RWPE2 (cell line): ENCODE data around the gene DDX25.

ENCODE experiments used
- ATAC-seq: fragments of 200-7000 bp; cut with Tn5 transposase; 3 replicates; pipeline ENCODE4 v1.9.1; 2021; ENCODE audit warnings: low read depth
- DNase-seq: peaks from one replicate; pipeline ENCODE4 v3.0.0-alpha.2; 2020; ENCODE audit warnings: low spot score
- H3K27ac ChIP-seq: fragments of 450-650 bp; 2 replicates; pipeline ENCODE4 v1.5.1; 2017; ENCODE audit warnings: mild to moderate bottlenecking; ENCODE audit not compliant: poor library complexity, severe bottlenecking
- H3K27me3 ChIP-seq: fragments of 250-450 bp; sonication (Bioruptor Pico); 2 replicates; pipeline ENCODE4 v1.5.1; 2021; ENCODE audit warnings: mild to moderate bottlenecking, moderate library complexity; ENCODE audit not compliant: insufficient read depth, poor library complexity, severe bottlenecking
- H3K36me3 ChIP-seq: fragments of 250-450 bp; sonication (Bioruptor Pico); 2 replicates; pipeline ENCODE4 v1.5.1; 2020; ENCODE audit warnings: low read depth, mild to moderate bottlenecking, moderate library complexity
- H3K4me1 ChIP-seq: fragments of 250-450 bp; sonication (Bioruptor Pico); 2 replicates; pipeline ENCODE4 v1.5.1; 2021; ENCODE audit warnings: mild to moderate bottlenecking, moderate library complexity; ENCODE audit not compliant: insufficient read depth, poor library complexity, severe bottlenecking
- H3K4me3 ChIP-seq: fragments of 250-450 bp; sonication (Bioruptor Pico); 2 replicates; pipeline ENCODE4 v1.5.1; 2021; ENCODE audit warnings: mild to moderate bottlenecking, moderate library complexity; ENCODE audit not compliant: severe bottlenecking
- H3K9me3 ChIP-seq: fragments of 250-450 bp; sonication (Bioruptor Pico); 2 replicates; pipeline ENCODE4 v1.5.1; 2021; ENCODE audit warnings: mild to moderate bottlenecking, moderate library complexity; ENCODE audit not compliant: severe bottlenecking
- TF ChIP-seq, protein P1 (sequence below): fragments of 450-650 bp; IDR thresholded peaks from one replicate; pipeline ENCODE4 v1.5.1; 2017; ENCODE audit warnings: mild to moderate bottlenecking, moderate library complexity; ENCODE audit not compliant: poor library complexity, severe bottlenecking

Gene DDX25

DNA sequence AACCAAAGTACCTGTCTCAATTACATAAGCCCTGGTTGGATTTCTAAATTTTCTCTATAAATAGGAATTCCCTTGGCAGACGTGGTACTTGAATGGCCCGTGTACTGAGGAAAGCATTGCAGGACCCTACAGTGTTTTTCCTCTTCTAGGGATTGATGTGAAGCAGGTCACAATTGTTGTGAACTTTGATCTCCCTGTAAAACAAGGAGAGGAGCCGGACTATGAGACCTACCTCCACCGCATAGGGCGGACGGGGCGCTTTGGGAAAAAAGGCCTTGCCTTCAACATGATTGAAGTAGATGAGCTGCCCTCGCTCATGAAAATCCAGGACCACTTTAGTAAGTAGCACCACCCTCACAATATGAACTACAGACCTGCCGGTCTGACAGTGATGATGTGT, 16.7 kb downstream of the DDX25 start:
- H3K36me3 ChIP-seq = no peaks in the 10 kb centered on the region
- H3K27ac ChIP-seq = no peak overlapping the region
- no peak overlapping the region for H3K4me3 ChIP-seq
- TF ChIP-seq, protein P1, sequence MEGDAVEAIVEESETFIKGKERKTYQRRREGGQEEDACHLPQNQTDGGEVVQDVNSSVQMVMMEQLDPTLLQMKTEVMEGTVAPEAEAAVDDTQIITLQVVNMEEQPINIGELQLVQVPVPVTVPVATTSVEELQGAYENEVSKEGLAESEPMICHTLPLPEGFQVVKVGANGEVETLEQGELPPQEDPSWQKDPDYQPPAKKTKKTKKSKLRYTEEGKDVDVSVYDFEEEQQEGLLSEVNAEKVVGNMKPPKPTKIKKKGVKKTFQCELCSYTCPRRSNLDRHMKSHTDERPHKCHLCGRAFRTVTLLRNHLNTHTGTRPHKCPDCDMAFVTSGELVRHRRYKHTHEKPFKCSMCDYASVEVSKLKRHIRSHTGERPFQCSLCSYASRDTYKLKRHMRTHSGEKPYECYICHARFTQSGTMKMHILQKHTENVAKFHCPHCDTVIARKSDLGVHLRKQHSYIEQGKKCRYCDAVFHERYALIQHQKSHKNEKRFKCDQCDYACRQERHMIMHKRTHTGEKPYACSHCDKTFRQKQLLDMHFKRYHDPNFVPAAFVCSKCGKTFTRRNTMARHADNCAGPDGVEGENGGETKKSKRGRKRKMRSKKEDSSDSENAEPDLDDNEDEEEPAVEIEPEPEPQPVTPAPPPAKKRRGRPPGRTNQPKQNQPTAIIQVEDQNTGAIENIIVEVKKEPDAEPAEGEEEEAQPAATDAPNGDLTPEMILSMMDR = no peak
- ATAC-seq (no peak), DNase-seq (no peak)
- no peaks in the 10 kb centered on the region for H3K9me3 ChIP-seq
- no peaks in the 10 kb centered on the region for H3K27me3 ChIP-seq
- peaks cover 2% of the 10 kb centered on the region for H3K4me1 ChIP-seq

DNA sequence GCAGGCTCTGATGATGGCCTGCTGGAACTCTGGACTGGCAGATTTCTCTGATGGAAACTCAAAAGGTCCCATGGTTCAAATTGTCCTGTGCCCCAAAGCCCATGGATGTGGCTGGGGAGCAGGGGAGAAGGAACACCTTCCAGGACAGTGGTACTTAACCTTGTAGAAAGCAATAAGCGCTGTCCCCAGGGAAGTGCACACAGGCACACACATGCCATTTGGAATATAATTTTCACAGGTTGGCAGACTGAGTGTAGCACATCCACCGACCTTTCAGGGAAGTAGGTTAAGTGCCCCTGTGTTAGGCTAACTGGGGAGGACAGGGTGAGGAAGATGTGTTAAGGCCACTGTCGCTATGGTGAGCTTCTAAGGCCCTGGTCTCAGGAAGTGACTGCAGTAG, 17.8 kb downstream of the DDX25 start:
- TF ChIP-seq, protein P1 = no peak
- Histone ChIP-seq H3K27ac (no peak overlapping the region), H3K36me3 (no peaks in the 10 kb centered on the region)

DNA sequence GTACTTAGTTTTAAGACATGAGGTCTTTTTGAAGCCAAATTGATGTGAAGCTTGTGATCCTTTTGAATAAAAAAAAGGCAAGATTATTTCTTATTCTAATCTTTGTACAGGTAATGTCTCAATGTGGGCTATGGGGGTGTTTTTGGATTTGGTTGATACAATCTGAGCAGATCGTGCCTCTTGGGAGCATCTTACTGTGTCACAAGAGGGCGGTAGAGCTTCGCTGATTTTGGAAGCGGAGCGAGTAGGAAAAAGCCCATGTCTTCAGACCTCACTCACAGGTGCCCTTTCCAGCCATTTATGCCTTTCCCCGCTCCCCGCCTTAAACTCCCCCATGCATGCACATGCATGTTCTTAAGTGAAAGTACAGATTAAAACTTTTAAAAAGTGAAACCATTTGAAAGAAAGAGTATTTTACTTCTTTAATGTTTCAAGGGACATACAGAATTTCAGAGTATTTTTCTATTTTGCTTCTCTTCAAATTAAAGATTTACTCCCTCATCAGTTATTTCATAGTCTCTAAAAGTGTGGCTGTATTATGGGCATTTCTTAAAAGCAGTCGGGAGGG, 18.8 kb downstream of the DDX25 start:
- ATAC-seq (peak; percentile 86), DNase-seq (no peak)
- TF ChIP-seq, protein P1 = peak; percentile 90
- H3K36me3 ChIP-seq = no peaks in the 10 kb centered on the region
- H3K4me1 ChIP-seq = peaks cover 2% of the 10 kb centered on the region
- H3K27me3 ChIP-seq = no peaks in the 10 kb centered on the region
- H3K4me3 ChIP-seq = no peak overlapping the region
- H3K27ac ChIP-seq = no peak overlapping the region
- no peaks in the 10 kb centered on the region for H3K9me3 ChIP-seq

More for the DNA sequence above, 17.8 kb downstream of the DDX25 start:
- DNase-seq (no peak), ATAC-seq (no peak)
- Histone ChIP-seq H3K27me3 (no peaks in the 10 kb centered on the region), H3K9me3 (no peaks in the 10 kb centered on the region), H3K4me3 (no peak overlapping the region), H3K4me1 (peaks cover 2% of the 10 kb centered on the region)

DNA sequence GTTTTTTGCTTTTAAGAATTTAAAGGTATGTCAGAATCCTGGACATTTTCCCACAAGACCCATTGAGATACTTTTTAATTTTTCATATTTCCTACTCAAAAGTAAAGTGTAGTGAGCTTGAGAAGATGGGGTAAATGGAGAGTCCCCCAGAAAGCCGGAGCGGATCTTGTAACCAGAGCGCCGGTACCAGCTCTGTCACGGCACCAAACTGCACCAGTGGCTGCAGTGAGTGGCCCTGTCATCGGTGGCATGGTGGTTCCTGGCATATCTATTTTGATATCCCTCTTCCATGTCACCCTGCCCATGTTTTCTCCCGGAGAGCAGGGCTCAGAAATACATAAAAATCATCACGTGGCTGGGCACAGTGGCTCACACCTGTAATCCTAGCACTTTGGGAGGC, 19.3 kb downstream of the DDX25 start:
- no peak for DNase-seq
- H3K36me3 ChIP-seq = no peaks in the 10 kb centered on the region
- H3K27ac ChIP-seq = no peak overlapping the region
- H3K9me3 ChIP-seq = no peaks in the 10 kb centered on the region
- H3K4me3 ChIP-seq = no peak overlapping the region
- peaks cover 2% of the 10 kb centered on the region for H3K4me1 ChIP-seq
- TF ChIP-seq, protein P1 = no peak
- H3K27me3 ChIP-seq = no peaks in the 10 kb centered on the region
- ATAC-seq = no peak

DNA sequence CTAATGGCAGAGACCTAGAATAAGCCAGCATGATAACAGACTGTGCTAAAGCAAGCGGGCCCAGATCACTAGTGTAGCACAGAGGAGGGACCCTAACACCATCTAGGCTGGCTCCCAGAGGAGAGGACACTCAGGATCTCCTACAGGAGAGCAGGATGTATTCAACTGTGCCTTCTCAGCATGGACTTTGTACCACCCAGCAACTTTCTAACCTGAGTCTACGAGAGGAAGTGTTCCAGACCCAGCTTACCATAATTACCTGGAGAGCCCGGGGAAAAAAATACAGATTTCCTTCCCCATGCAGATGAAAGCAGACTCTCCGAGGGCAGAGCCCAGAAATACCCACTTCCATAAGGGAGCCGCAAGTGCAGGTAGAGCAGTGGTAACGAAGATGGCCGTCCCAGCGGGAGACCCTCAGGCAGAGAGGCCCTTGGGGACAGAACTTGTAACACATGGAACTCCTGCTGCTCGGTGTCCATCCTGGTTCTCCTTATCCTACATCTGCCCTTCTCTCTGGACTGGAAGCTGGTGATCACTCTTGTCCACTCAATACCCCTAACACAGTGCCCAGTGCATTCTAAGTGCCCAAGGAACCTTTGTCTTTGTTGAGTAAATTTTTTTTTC, 20.2 kb downstream of the DDX25 start:
- no peak overlapping the region for H3K27ac ChIP-seq
- TF ChIP-seq, protein P1 = no peak
- H3K36me3 ChIP-seq = no peaks in the 10 kb centered on the region
- peaks cover 2% of the 10 kb centered on the region for H3K4me1 ChIP-seq
- no peaks in the 10 kb centered on the region for H3K27me3 ChIP-seq
- ATAC-seq (no peak), DNase-seq (no peak)
- no peaks in the 10 kb centered on the region for H3K9me3 ChIP-seq
- no peak overlapping the region for H3K4me3 ChIP-seq
